HCT116 (cell line): ENCODE data around the gene G3BP1. TPM values are rescaled to one million over a fixed set of nuclear protein-coding genes. Genes with fewer than 3 reads are reported as not detected.

Experiments used
- ATAC-seq: fragments of 200-7000 bp; cut with Tn5 transposase; 2 replicates; pipeline ENCODE4 v1.9.1; 2020; ENCODE audit warnings: mild to moderate bottlenecking, moderate library complexity
- BruUV-seq: library from RNA; stranded (reverse); fragments of 400-500 nt; replicated peaks from 2 replicates; lab custom pipeline; 2021; lab: Mats Ljungman, UMichigan
- CTCF ChIA-PET: fragments of 300-600 bp; sonication (Branson Sonifier 250); formaldehyde crosslinking; loops from one replicate; lab custom pipeline; 2021; ENCODE audit warnings: antibody characterized with exemption; lab: Charles Lee
- POLR2A ChIA-PET: fragments of 300-600, 350-600 bp; sonication (Branson Sonifier 250); formaldehyde crosslinking; loops from one replicate; lab custom pipeline; 2021; ENCODE audit warnings: antibody characterized with exemption; lab: Charles Lee
- RAD21 ChIA-PET, 2 experiments: fragments of 300-600 bp; sonication (Branson Sonifier 250); formaldehyde crosslinking; loops; one replicate each; lab custom pipeline; 2023; ENCODE audit warnings: low total read pairs in 2 of 2; ENCODE audit not compliant: uncharacterized antibody in 2 of 2, unreplicated experiment in 2 of 2, low non-redundant PET in 1 of 2; lab: Charles Lee
- DNase-seq: peaks from one replicate; pipeline ENCODE4 v3.0.0-alpha.2; 2010; ENCODE audit warnings: low read depth, low spot score
- H2AFZ ChIP-seq: fragments of 200-600 bp; shearing (Covaris generic), sonication (generic); 2 replicates; pipeline ENCODE4 v1.6.1; 2017; ENCODE audit warnings: low read depth, mixed run types, mixed read lengths, antibody characterized with exemption, low read length; ENCODE audit not compliant: poor library complexity, severe bottlenecking
- H3K27ac ChIP-seq: 2 replicates; pipeline ENCODE4 v1.5.1; 2012; ENCODE audit warnings: low read depth, low read length
- H3K27me3 ChIP-seq: fragments of 200-600 bp; sonication (generic); 2 replicates; pipeline ENCODE4 v1.6.1; 2016; ENCODE audit warnings: mixed run types, low read length, mixed read lengths; ENCODE audit not compliant: insufficient read depth
- H3K36me3 ChIP-seq, 2 experiments: fragments of 200-500 bp in 1 of 2; fragments of 200-600 bp in 1 of 2; sonication (Bioruptor generic) in 1 of 2; sonication (generic) in 1 of 2; 2 replicates each; pipeline versions ENCODE4 v1.5.1 to v1.6.1; 2014 to 2016; ENCODE audit warnings: low read length in 2 of 2, inconsistent platforms in 1 of 2, mixed read lengths in 1 of 2, mixed run types in 1 of 2; ENCODE audit not compliant: insufficient read depth in 2 of 2, control insufficient read depth in 1 of 2
- H3K4me1 ChIP-seq, 2 experiments: fragments of 200-600 bp in 1 of 2; sonication (generic) in 1 of 2; 2 replicates each; pipeline versions ENCODE4 v1.5.1 to v1.6.1; 2012 to 2017; ENCODE audit warnings: low read length in 2 of 2, inconsistent platforms in 1 of 2, mild to moderate bottlenecking in 1 of 2, mixed read lengths in 1 of 2, mixed run types in 1 of 2, moderate library complexity in 1 of 2; ENCODE audit not compliant: insufficient read depth in 2 of 2, control insufficient read depth in 1 of 2
- H3K4me2 ChIP-seq: fragments of 200-600 bp; sonication (generic); 2 replicates; pipeline ENCODE4 v1.6.1; 2017; ENCODE audit warnings: mixed run types, low read length, mixed read lengths
- H3K4me3 ChIP-seq, 2 experiments: fragments of 200-600 bp in 1 of 2; sonication (generic) in 1 of 2; replicated peaks in 1 of 2; 2 replicates each; pipeline ENCODE4 v1.5.1; 2011 to 2016; ENCODE audit warnings: low read length in 2 of 2, control low read depth in 1 of 2, low read depth in 1 of 2, mild to moderate bottlenecking in 1 of 2, mixed read lengths in 1 of 2, mixed run types in 1 of 2
- H3K79me2 ChIP-seq: fragments of 200-600 bp; sonication (generic); 2 replicates; pipeline ENCODE4 v1.6.1; 2017; ENCODE audit warnings: mild to moderate bottlenecking, mixed run types, low read length, moderate library complexity, mixed read lengths; ENCODE audit not compliant: insufficient read depth
- H3K9ac ChIP-seq: fragments of 200-600 bp; sonication (generic); 2 replicates; pipeline ENCODE4 v1.6.1; 2016; ENCODE audit warnings: low read length, mixed read lengths
- H3K9me2 ChIP-seq: fragments of 200-600 bp; sonication (generic), shearing (Covaris generic); 2 replicates; pipeline ENCODE4 v1.6.1; 2017; ENCODE audit warnings: mixed run types, mild to moderate bottlenecking, moderate library complexity; ENCODE audit not compliant: insufficient read depth
- H3K9me3 ChIP-seq, 2 experiments: fragments of 200-500 bp in 1 of 2; fragments of 200-600 bp in 1 of 2; sonication (Bioruptor generic) in 1 of 2; sonication (generic) in 1 of 2; 2 replicates each; pipeline ENCODE4 v1.6.1; 2014 to 2017; ENCODE audit warnings: low read length in 2 of 2, mixed read lengths in 2 of 2, inconsistent platforms in 1 of 2, low read depth in 1 of 2, mild to moderate bottlenecking in 1 of 2, mixed run types in 1 of 2, moderate library complexity in 1 of 2; ENCODE audit not compliant: control insufficient read depth in 1 of 2, insufficient read depth in 1 of 2
- H4K20me1 ChIP-seq: fragments of 200-600 bp; sonication (generic), shearing (Covaris generic); 2 replicates; pipeline ENCODE4 v1.6.1; 2017; ENCODE audit warnings: mixed run types, mild to moderate bottlenecking, moderate library complexity; ENCODE audit not compliant: insufficient read depth
- ATF3 ChIP-seq: IDR thresholded peaks from 2 replicates; pipeline ENCODE4 v1.6.1; 2012
- EGR1 ChIP-seq: IDR thresholded peaks from 2 replicates; pipeline ENCODE4 v1.6.1; 2012; ENCODE audit warnings: low read depth
- ELF1 ChIP-seq: IDR thresholded peaks from 2 replicates; pipeline ENCODE4 v1.6.1; 2012; ENCODE audit warnings: low read depth, borderline replicate concordance
- FOSL1 ChIP-seq: IDR thresholded peaks from 2 replicates; pipeline ENCODE4 v1.6.1; 2012; ENCODE audit warnings: low read depth
- MAX ChIP-seq: IDR thresholded peaks from 2 replicates; pipeline ENCODE4 v1.6.1; 2012
- POLR2AphosphoS5 ChIP-seq: IDR thresholded peaks from 2 replicates; pipeline ENCODE4 v1.6.1; 2011; ENCODE audit warnings: mild to moderate bottlenecking, low read depth, low read length, moderate library complexity
- REST ChIP-seq: IDR thresholded peaks from 2 replicates; pipeline ENCODE4 v1.6.1; 2012; ENCODE audit warnings: low read depth
- SIN3A ChIP-seq: IDR thresholded peaks from 2 replicates; pipeline ENCODE4 v1.6.1; 2012; ENCODE audit warnings: low read depth
- SP1 ChIP-seq: IDR thresholded peaks from 2 replicates; pipeline ENCODE4 v1.6.1; 2012; ENCODE audit warnings: low read depth
- TCF7L2 ChIP-seq: IDR thresholded peaks from 2 replicates; pipeline ENCODE4 v1.7.0; 2011; ENCODE audit warnings: borderline replicate concordance, inconsistent platforms; ENCODE audit not compliant: insufficient read depth, insufficient read length; ENCODE audit errors: extremely low read depth
- YY1 ChIP-seq: IDR thresholded peaks from 2 replicates; pipeline ENCODE4 v1.6.1; 2011; ENCODE audit warnings: low read length, low read depth, moderate library complexity, mild to moderate bottlenecking; ENCODE audit not compliant: insufficient replicate concordance; ENCODE audit errors: extremely low read depth
- ZBTB33 ChIP-seq: IDR thresholded peaks from 2 replicates; pipeline ENCODE4 v1.6.1; 2011; ENCODE audit warnings: mild to moderate bottlenecking, low read length, moderate library complexity; ENCODE audit not compliant: insufficient replicate concordance; ENCODE audit errors: extremely low read depth
- ZFX ChIP-seq: fragments of 450-650 bp; IDR thresholded peaks from 2 replicates; pipeline ENCODE4 v1.6.1; 2017
- ZNF274 ChIP-seq: fragments of 200-500 bp; sonication (Bioruptor generic); IDR thresholded peaks from 2 replicates; pipeline ENCODE4 v1.6.1; 2014; ENCODE audit warnings: mild to moderate bottlenecking, low read depth, low read length, inconsistent platforms
- intact Hi-C: fragments of 100-400 bp; cut with micrococcal nuclease; formaldehyde crosslinking; loops from 2 replicates; pipeline ENCODE4 v1.10.0; 2022
- total RNA-seq: library from RNA; stranded (reverse); gene quantifications from one replicate; pipeline ENCODE4 v1.2.1, GENCODE V29; 2021; ENCODE audit not compliant: unreplicated experiment

Gene G3BP1
- total RNA-seq, 1 experiment from 2014 or later, result 296 TPM

- H3K9ac ChIP-seq, result no peak overlapping the region
- peaks cover 2 to 13% of the 10 kb centered on the region in 2 experiments; a peak in 3 of 4 replicates for H3K4me1 ChIP-seq
- ATAC-seq (no peak), DNase-seq (no peak)
- no peak overlapping the region for H3K4me3 ChIP-seq
- intact Hi-C loops, result no loop called here
- no peak overlapping the region for H3K27ac ChIP-seq
- no peaks in the 10 kb centered on the region for H3K9me3 ChIP-seq
- TF ChIP-seq SIN3A (no peak), ZNF274 (no peak), EGR1 (no peak), SP1 (no peak), ZBTB33 (no peak), ZFX (no peak), FOSL1 (no peak), POLR2AphosphoS5 (no peak), TCF7L2 (no peak), YY1 (no peak), ELF1 (no peak), MAX (no peak), REST (no peak), ATF3 (no peak)
- H3K4me2 ChIP-seq, result no peak overlapping the region
- no TSS peak for BruUV-seq
- no peaks in the 10 kb centered on the region for H4K20me1 ChIP-seq
- no peaks in the 10 kb centered on the region for H3K27me3 ChIP-seq
- H2AFZ ChIP-seq, result no peak overlapping the region
- ChIA-PET RAD21 (no interaction called here), CTCF (interaction anchor here (0.6 kb wide), 1 partner anchor 714 kb away, joined by 3 read pairs; no protein-coding TSS in a partner anchor), POLR2A (no interaction called here)
- H3K79me2 ChIP-seq, result peaks cover 6% of the 10 kb centered on the region; the same call in 1 of the 2 replicates
- H3K36me3 ChIP-seq, result no peaks in the 10 kb centered on the region
- no peaks in the 10 kb centered on the region for H3K9me2 ChIP-seq
These were observed 4.8 kb upstream of the G3BP1 start for GRCh38 chr5:151766975-151767374.
